Heart left ventricle (tissue), 13 donors: ENCODE results near the gene PTPN1.

Source experiments
- CTCF ChIP-seq, 12 donors: fragments of 200-600 bp; sonication (generic) in 4 of 12; IDR thresholded peaks; one replicate each; pipeline versions ENCODE4 v1.5.0 to v1.8.0; 2018 to 2022; ENCODE audit warnings: antibody characterized with exemption in 12 of 12, mild to moderate bottlenecking in 5 of 12
- POLR2A ChIP-seq, 2 donors: fragments of 450-650 bp; IDR thresholded peaks; one replicate each; pipeline ENCODE4 v1.6.1; 2017; ENCODE audit warnings: antibody characterized with exemption in 2 of 2, mild to moderate bottlenecking in 2 of 2, moderate library complexity in 2 of 2
- donor health status: ischemic (EF 13 %, LVEDD 7.1; RV severe dilation, severe dysfunction).
- donor health status: DM: no; HTN: yes; CAD: no.
- donor health status: DM: no; HTN: no; CAD: no.
- donor health status: ischemic (EF 25% LVEDD 6.9; RV normal size, moderate dysfunction).
- donor health status: ischemic (EF 25% LVEDD 5.7; RV mildly dilated, moderate dysfunction).
- donor health status: ischemic (EF 35%, LVEDD 5.7; RV mildly dilated, moderate dysfunction).
- donor health status: nonischemic (EF 11% LVEDD 7.7; RV severe dilation, severe dysfunction).
- donor health status: DM: yes; HTN: yes; CAD: no.
- donor health status: PGD.
- donor health status: ischemic (EF 29% LVEDD 5.4; RV normal size, mild dysfunction).
- donor health status: nonischemic (EF 23%, LVEDD 6.1; RV moderate dilation, normal function).

GRCh38 chr20:50586531-50587232 is 76.5 kb downstream of the PTPN1 start:
- no peak for TF ChIP-seq CTCF (IDR thresholded peaks at IDR 0.05)
- no peak for TF ChIP-seq POLR2A (IDR thresholded peaks at IDR 0.05)
